ENCODE data around the gene MRPS25. TPM values are rescaled to one million over a fixed set of nuclear protein-coding genes. Genes with fewer than 3 reads are reported as not detected.

Gene MRPS25
- total RNA-seq, 1 donor from 2014 or later, result 49.0 TPM

- TF ChIP-seq CTCF (IDR thresholded peaks at IDR 0.05; ENCODE audit: unreplicated experiment), result no peak
- Mint-ChIP-seq H3K4me1 (ENCODE audit: low read depth) (no peaks in the 10 kb centered on the region), H3K4me3 (ENCODE audit: low read depth) (no peak overlapping the region), H3K27ac (no peak overlapping the region), H3K36me3 (ENCODE audit: insufficient read depth) (peaks cover 15% of the 10 kb centered on the region), H3K27me3 (no peaks in the 10 kb centered on the region), H3K9me3 (ENCODE audit: low read depth) (no peaks in the 10 kb centered on the region)
- no peak for DNase-seq (ENCODE audit: low spot score, unreplicated experiment)
Observed at GRCh38 chr3:15053541-15053940, 11.6 kb downstream of the MRPS25 start.

GRCh38 chr3:15052335-15053242, 12.5 kb downstream of the MRPS25 start:
- Mint-ChIP-seq H3K4me1 (ENCODE audit: low read depth) (no peaks in the 10 kb centered on the region), H3K27me3 (no peaks in the 10 kb centered on the region), H3K27ac (no peak overlapping the region), H3K4me3 (ENCODE audit: low read depth) (no peak overlapping the region), H3K9me3 (ENCODE audit: low read depth) (no peaks in the 10 kb centered on the region), H3K36me3 (ENCODE audit: insufficient read depth) (peaks cover 12% of the 10 kb centered on the region)
- TF ChIP-seq CTCF (IDR thresholded peaks at IDR 0.05; ENCODE audit: unreplicated experiment), result no peak
- DNase-seq (ENCODE audit: low spot score, unreplicated experiment), result no peak

- Mint-ChIP-seq H3K4me1 (ENCODE audit: low read depth) (no peaks in the 10 kb centered on the region), H3K36me3 (ENCODE audit: insufficient read depth) (peaks cover 12% of the 10 kb centered on the region)
Observed at GRCh38 chr3:15051531-15051930, 13.6 kb downstream of the MRPS25 start.

GRCh38 chr3:15050405-15051092, 14.6 kb downstream of the MRPS25 start:
- peak overlapping the region; percentile 40 for H3K27ac Mint-ChIP-seq

More at GRCh38 chr3:15051531-15051930, 13.6 kb downstream of the MRPS25 start:
- TF ChIP-seq CTCF (IDR thresholded peaks at IDR 0.05; ENCODE audit: unreplicated experiment), result peak; percentile 65
- no peaks in the 10 kb centered on the region for H3K27me3 Mint-ChIP-seq
- H3K4me3 Mint-ChIP-seq (ENCODE audit: low read depth), result no peak overlapping the region
- DNase-seq (ENCODE audit: low spot score, unreplicated experiment), result peak; percentile 21
- H3K27ac Mint-ChIP-seq, result peak overlapping the region; percentile 38
- no peaks in the 10 kb centered on the region for H3K9me3 Mint-ChIP-seq (ENCODE audit: low read depth)

More at GRCh38 chr3:15050405-15051092, 14.6 kb downstream of the MRPS25 start:
- Mint-ChIP-seq H3K9me3 (ENCODE audit: low read depth) (no peaks in the 10 kb centered on the region), H3K4me3 (ENCODE audit: low read depth) (no peak overlapping the region), H3K4me1 (ENCODE audit: low read depth) (no peaks in the 10 kb centered on the region), H3K36me3 (ENCODE audit: insufficient read depth) (peaks cover 12% of the 10 kb centered on the region), H3K27me3 (no peaks in the 10 kb centered on the region)
- no peak for TF ChIP-seq CTCF (IDR thresholded peaks at IDR 0.05; ENCODE audit: unreplicated experiment)
- no peak for DNase-seq (ENCODE audit: low spot score, unreplicated experiment)
